GM08714 (cell line): ENCODE data around the gene PTGES.

Experiments
- H3K4me3 ChIP-seq: fragments of 200-500 bp; sonication (Bioruptor generic); 2 replicates; pipeline ENCODE4 v1.5.1; 2014; ENCODE audit warnings: mild to moderate bottlenecking, low read length, inconsistent platforms
- ZNF274 ChIP-seq: IDR thresholded peaks from 2 replicates; pipeline ENCODE4 v1.6.1; 2012; ENCODE audit warnings: mild to moderate bottlenecking, low read depth, low read length

The PTGES gene

GRCh38 chr9:129722913-129723312 is 29.9 kb downstream of the PTGES start:
- TF ChIP-seq ZNF274 = no peak
- no peak overlapping the region for H3K4me3 ChIP-seq

GRCh38 chr9:129720865-129721545 is 31.8 kb downstream of the PTGES start:
- no peak overlapping the region for H3K4me3 ChIP-seq
- TF ChIP-seq ZNF274 = no peak

GRCh38 chr9:129720181-129720864 is 32.5 kb downstream of the PTGES start:
- H3K4me3 ChIP-seq = no peak overlapping the region
- no peak for TF ChIP-seq ZNF274

DNA sequence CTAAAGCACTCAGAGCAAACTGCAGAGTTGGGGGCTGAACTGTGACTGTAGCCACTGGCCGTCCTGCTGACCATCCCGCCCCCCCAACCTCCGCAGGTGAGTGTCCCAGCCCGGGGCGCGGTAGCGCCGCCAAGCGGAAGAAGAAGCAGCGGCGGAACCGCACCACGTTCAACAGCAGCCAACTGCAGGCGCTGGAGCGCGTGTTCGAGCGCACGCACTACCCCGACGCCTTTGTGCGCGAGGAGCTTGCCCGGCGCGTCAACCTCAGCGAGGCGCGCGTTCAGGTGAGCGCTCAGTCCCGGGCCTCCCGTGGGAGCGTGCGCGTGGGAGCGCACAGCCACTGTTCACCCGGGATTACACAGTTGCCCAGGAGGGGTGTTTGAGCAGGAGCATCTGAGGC is 33.7 kb downstream of the PTGES start:
- TF ChIP-seq ZNF274 = no peak
- H3K4me3 ChIP-seq = no peak overlapping the region

GRCh38 chr9:129718647-129719046 is 34.2 kb downstream of the PTGES start:
- TF ChIP-seq ZNF274 = no peak
- H3K4me3 ChIP-seq = no peak overlapping the region

DNA sequence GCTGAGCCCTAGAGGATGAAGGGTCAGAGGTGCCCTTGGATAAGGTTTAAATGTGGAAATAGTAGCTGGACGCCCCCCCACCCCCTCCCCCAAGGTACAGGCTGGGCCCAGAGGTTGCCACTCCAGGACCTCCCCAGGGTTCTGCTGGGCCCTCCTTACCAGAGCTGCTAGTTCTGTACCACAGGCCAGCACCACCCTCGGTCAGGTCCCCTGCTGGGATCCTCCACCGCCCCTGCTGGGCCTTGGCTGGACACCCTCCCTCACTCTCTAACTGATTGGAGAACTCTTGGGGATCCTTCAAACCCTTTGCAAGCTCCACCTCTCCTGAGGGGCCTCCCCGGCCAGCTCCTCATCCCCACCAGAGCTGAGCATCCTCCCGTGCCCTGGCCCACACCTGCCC is 34.9 kb downstream of the PTGES start:
- H3K4me3 ChIP-seq = no peak overlapping the region
- TF ChIP-seq ZNF274 = no peak

DNA sequence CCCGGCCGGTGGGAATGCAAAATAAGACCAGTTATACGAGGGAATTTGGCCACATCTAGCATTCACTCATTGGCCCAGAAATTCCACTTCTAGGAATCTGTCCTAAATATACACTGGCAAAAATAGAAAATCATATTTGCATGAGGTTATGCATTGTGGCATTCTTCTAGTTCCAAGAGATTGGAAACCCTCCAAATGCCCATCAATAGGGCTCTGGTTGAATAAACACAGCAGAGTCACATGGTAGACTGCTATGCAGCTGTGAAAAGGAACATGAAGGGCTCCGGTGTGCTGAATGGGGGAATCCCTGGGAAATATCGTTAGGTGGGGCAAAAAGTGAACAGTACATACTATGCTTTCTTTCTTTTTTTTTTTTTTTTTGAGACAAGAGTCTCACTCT is 36.8 kb downstream of the PTGES start:
- no peak overlapping the region for H3K4me3 ChIP-seq
- no peak for TF ChIP-seq ZNF274

- H3K4me3 ChIP-seq = no peak overlapping the region
- TF ChIP-seq ZNF274 = no peak
These were observed 38.3 kb downstream of the PTGES start for GRCh38 chr9:129714511-129715061.

GRCh38 chr9:129713402-129713679 is 39.5 kb downstream of the PTGES start:
- H3K4me3 ChIP-seq = no peak overlapping the region
- TF ChIP-seq ZNF274 = no peak

GRCh38 chr9:129712634-129713401 is 40.0 kb downstream of the PTGES start:
- TF ChIP-seq ZNF274 = no peak
- no peak overlapping the region for H3K4me3 ChIP-seq

DNA sequence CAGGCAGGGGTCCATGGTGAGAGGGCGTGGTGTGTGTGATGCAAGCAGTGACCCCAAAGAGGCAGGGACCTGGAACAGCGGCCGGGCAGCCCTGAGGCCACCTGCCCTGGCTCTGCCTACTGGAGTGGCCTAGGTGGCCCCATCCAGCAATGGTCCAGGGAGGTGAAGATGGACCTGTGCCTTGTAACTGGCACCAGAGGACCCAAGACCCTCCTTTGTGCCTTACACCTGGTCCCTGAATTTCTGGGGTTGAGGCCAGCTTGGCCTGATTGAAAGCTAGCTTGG is 42.7 kb downstream of the PTGES start:
- TF ChIP-seq ZNF274 = no peak
- H3K4me3 ChIP-seq = no peak overlapping the region

- TF ChIP-seq ZNF274 = no peak
- no peak overlapping the region for H3K4me3 ChIP-seq
These were observed 43.2 kb downstream of the PTGES start for GRCh38 chr9:129709438-129710168.

DNA sequence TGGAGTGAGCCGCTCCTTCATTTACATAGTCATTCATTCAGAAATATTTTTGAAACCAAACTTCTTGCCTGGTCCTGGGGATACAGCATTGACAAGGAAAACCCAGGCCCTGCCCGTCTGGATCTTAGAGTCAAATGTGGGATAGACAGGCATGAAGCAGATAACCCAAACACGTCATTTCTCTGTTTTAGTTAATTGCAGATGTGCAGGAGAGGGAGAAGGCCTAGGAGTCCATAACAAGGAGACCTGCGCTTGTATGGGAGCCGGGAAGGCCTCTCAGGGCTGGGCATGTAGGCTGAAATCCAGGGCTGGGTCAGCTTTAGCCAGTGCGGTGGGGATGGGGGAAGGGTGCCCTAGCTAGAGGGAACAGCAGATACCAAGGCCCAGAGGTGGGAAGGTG is 44.0 kb downstream of the PTGES start:
- no peak for TF ChIP-seq ZNF274

DNA sequence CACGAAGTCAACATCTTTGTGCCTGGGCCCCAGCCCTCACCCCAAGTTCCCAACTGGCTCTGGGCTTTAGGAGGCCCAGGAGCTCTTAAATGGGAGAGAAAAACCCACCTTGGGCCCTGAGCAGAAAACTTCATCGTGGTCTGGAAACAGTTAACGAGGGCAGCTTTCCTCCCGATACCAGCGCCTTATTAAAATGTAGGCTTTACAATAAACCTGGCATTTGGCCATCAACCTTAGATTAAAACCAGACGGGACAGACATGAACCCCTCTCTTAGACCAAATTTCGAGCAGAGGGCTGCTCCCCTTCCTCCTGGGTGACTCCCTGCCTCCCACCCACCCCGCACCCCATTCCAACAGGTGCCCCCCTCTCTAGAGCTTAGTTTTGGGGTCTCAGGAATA is 48.0 kb downstream of the PTGES start:
- no peak for TF ChIP-seq ZNF274

More for the DNA sequence above, 44.0 kb downstream of the PTGES start:
- H3K4me3 ChIP-seq = no peak overlapping the region

DNA sequence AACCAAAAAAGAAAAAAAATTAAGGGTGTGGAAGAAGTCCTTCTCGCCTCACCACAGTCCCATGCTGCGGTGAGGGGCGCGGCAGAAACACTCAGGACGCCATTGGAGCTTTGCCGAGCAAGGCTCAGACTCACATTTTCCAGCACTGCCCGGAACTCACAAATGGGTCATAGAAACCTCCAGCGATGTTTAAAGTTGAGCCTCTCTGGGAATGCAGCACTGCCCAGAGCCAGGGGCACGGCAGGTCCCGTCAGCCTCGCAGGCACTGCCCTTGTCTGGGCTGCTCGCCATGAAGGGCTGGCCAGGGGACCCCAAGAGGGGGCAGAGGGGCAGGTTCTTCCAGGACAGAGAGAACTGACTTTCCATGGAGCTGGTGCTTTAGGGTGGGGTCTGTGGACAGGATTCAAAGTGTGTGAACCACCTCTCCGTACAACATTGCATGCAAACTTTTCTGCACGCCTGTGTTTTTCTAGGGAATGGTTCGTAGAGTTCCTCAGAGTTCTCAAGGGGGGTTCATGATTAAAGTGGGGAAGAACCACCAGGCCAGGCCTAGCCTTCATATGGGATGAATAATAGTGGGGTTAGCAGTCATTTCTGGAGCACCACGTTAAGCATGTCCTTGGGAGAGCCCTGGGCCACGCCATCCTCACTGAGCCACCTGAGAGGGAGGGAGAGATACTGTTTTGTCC is 49.0 kb downstream of the PTGES start:
- no peak for TF ChIP-seq ZNF274
- H3K4me3 ChIP-seq = no peak overlapping the region

More for the DNA sequence above, 48.0 kb downstream of the PTGES start:
- no peak overlapping the region for H3K4me3 ChIP-seq
